Smooth muscle cell (in vitro differentiated cells): ENCODE results near the gene NUBP2. TPM values are rescaled to one million over a fixed set of nuclear protein-coding genes. Genes with fewer than 3 reads are reported as not detected.

Source experiments
- DNase-seq: peaks from one replicate; lab custom pipeline; 2025; ENCODE audit not compliant: unreplicated experiment; lab: John Stamatoyannopoulos, UW
- H2AFZ ChIP-seq: fragments of 200-600 bp; sonication (generic); 2 replicates; pipeline ENCODE4 v1.6.0; 2016; ENCODE audit warnings: antibody characterized with exemption, low read depth, mild to moderate bottlenecking
- H3F3A ChIP-seq: fragments of 200-600 bp; sonication (generic); 2 replicates; pipeline ENCODE4 v1.6.0; 2017; ENCODE audit warnings: antibody characterized with exemption, low read depth
- H3K27ac ChIP-seq: fragments of 200-600 bp; sonication (generic); 2 replicates; pipeline ENCODE4 v1.5.1; 2016; ENCODE audit warnings: low read depth, mild to moderate bottlenecking
- H3K27me3 ChIP-seq: fragments of 200-600 bp; sonication (generic); 2 replicates; pipeline ENCODE4 v1.6.1; 2016; ENCODE audit warnings: low read depth, mild to moderate bottlenecking
- H3K36me3 ChIP-seq: fragments of 200-600 bp; sonication (generic); 2 replicates; pipeline ENCODE4 v1.5.1; 2016; ENCODE audit warnings: low read depth
- H3K4me1 ChIP-seq: fragments of 200-600 bp; sonication (generic); 2 replicates; pipeline ENCODE4 v1.5.1; 2016; ENCODE audit warnings: low read depth
- H3K4me2 ChIP-seq: fragments of 200-600 bp; sonication (generic); 2 replicates; pipeline ENCODE4 v1.6.0; 2016; ENCODE audit warnings: mild to moderate bottlenecking
- H3K4me3 ChIP-seq: fragments of 200-600 bp; sonication (generic); 2 replicates; pipeline ENCODE4 v1.5.1; 2016; ENCODE audit warnings: mild to moderate bottlenecking
- H3K79me2 ChIP-seq: fragments of 200-600 bp; sonication (generic); 2 replicates; pipeline ENCODE4 v1.6.0; 2016; ENCODE audit warnings: low read depth, mild to moderate bottlenecking
- H3K9ac ChIP-seq: fragments of 200-600 bp; sonication (generic); 2 replicates; pipeline ENCODE4 v1.6.0; 2016; ENCODE audit warnings: low read depth
- H3K9me3 ChIP-seq: fragments of 200-600 bp; sonication (generic); replicated peaks from 2 replicates; pipeline ENCODE4 v1.5.1; 2016; ENCODE audit warnings: low read depth
- H4K20me1 ChIP-seq: fragments of 200-600 bp; sonication (generic); 2 replicates; pipeline ENCODE4 v1.6.0; 2016; ENCODE audit warnings: low read depth
- WGBS: methylation state at CpG from one replicate; pipeline ENCODE4 v1.1.7; 2016; ENCODE audit warnings: low lambda C conversion rate; 5-methylcytosine and 5-hydroxymethylcytosine counted together
- polyA plus RNA-seq: library from polyadenylated mRNA; unstranded; fragments of >200 nt; fragmentation: Nextera tagmentation; extraction: Ambion mirVana; gene quantifications from 2 replicates; pipeline ENCODE4 v1.2.1, GENCODE V29; 2016
- total RNA-seq: library from RNA; depleted of rRNA; stranded (reverse); fragments of >200 nt; gene quantifications from 2 replicates; pipeline ENCODE4 v1.2.3, GENCODE V29; 2014
- TF ChIP-seq, protein P1 (sequence below): fragments of 200-600 bp; sonication (generic); IDR thresholded peaks from 2 replicates; pipeline ENCODE4 v1.5.1; 2017; ENCODE audit warnings: borderline replicate concordance, mild to moderate bottlenecking, antibody characterized with exemption; ENCODE audit not compliant: insufficient read depth, poor library complexity, severe bottlenecking

The NUBP2 gene
- total and polyA plus RNA-seq, 2 experiments from 2014 or later, result 48.0 to 80.8 TPM

DNA sequence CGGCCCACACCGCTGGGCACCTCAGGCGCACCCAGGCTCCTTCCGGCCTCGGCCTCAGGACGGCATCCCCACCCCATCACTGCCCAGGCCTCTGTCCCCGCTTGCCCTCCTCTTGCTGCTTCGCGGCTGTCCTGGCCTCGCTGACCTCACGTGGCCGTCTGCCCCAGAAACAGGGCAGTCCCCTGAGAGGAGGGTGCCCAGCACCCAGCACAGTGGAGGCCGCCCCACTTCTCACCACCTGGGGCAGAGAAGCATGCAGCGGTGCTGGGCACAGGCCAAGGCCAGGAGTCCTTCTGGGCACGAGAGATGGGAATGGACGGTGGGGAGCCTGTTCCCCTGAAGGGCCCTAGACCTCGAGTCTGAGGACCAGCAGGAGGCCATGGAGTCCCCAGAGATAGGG is 35.0 kb downstream of the NUBP2 start:
- Histone ChIP-seq H3K4me2 (no peak overlapping the region), H3K9ac (no peak overlapping the region), H4K20me1 (no peaks in the 10 kb centered on the region), H3K79me2 (no peaks in the 10 kb centered on the region), H3K4me3 (no peak overlapping the region), H3K36me3 (no peaks in the 10 kb centered on the region), H3K4me1 (peaks cover 2% of the 10 kb centered on the region), H3K27ac (no peak overlapping the region), H3F3A (peaks cover 8% of the 10 kb centered on the region), H2AFZ (no peak overlapping the region), H3K9me3 (no peaks in the 10 kb centered on the region), H3K27me3 (no peaks in the 10 kb centered on the region)
- TF ChIP-seq, protein P1, sequence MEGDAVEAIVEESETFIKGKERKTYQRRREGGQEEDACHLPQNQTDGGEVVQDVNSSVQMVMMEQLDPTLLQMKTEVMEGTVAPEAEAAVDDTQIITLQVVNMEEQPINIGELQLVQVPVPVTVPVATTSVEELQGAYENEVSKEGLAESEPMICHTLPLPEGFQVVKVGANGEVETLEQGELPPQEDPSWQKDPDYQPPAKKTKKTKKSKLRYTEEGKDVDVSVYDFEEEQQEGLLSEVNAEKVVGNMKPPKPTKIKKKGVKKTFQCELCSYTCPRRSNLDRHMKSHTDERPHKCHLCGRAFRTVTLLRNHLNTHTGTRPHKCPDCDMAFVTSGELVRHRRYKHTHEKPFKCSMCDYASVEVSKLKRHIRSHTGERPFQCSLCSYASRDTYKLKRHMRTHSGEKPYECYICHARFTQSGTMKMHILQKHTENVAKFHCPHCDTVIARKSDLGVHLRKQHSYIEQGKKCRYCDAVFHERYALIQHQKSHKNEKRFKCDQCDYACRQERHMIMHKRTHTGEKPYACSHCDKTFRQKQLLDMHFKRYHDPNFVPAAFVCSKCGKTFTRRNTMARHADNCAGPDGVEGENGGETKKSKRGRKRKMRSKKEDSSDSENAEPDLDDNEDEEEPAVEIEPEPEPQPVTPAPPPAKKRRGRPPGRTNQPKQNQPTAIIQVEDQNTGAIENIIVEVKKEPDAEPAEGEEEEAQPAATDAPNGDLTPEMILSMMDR, result no peak
- no peak for DNase-seq
- WGBS, result 97% methylated on average over 17 of the region's 17 CpGs

- no peak overlapping the region for H3K4me2 ChIP-seq
- H3K9ac ChIP-seq, result no peak overlapping the region
- H2AFZ ChIP-seq, result no peak overlapping the region
- 97% methylated on average over 27 of the region's 27 CpGs for WGBS
- no peaks in the 10 kb centered on the region for H3K79me2 ChIP-seq
- no peaks in the 10 kb centered on the region for H3K4me1 ChIP-seq
- DNase-seq, result no peak
- H3K27me3 ChIP-seq, result no peaks in the 10 kb centered on the region
- no peak overlapping the region for H3K27ac ChIP-seq
- peaks cover 7% of the 10 kb centered on the region for H3F3A ChIP-seq
- TF ChIP-seq, protein P1, result no peak
- H3K36me3 ChIP-seq, result no peaks in the 10 kb centered on the region
- no peaks in the 10 kb centered on the region for H3K9me3 ChIP-seq
- H3K4me3 ChIP-seq, result no peak overlapping the region
- H4K20me1 ChIP-seq, result no peaks in the 10 kb centered on the region
These were observed 35.6 kb downstream of the NUBP2 start for GRCh38 chr16:1818204-1818872.

DNA sequence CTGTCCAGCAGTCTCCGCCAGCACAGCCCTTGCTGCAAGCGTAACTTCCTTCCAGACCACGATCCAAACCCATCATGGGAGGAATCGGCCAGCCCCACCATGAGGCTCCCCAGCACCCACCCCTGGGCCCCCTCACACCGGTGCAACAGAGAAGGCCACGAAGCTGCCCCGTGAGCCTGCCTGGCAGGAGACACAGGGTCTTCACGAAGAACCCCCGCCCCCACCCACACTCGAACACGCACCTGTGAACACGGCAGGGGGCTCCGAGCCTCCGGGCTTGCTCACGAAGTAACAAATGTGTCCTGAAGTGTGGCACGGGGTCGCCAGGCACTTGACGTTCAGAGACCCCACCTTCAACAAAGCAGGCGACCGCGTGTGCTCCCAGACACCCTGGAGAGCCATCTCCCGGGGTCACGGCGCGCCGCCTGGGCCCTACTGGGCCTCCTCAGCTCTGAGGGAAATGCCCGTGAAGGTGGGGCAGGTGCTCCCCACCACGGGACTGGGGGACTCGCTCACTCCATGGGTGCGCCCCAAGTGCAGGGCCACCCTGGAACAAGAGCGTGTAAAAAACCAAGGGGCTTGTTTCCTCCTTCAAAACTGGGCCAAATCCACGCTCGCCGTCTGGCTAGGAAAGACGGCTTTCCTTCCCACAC is 36.2 kb downstream of the NUBP2 start:
- H3K9ac ChIP-seq, result no peak overlapping the region
- no peaks in the 10 kb centered on the region for H3K27me3 ChIP-seq
- no peaks in the 10 kb centered on the region for H4K20me1 ChIP-seq
- no peaks in the 10 kb centered on the region for H3K4me1 ChIP-seq
- H3K9me3 ChIP-seq, result no peaks in the 10 kb centered on the region
- H3K79me2 ChIP-seq, result no peaks in the 10 kb centered on the region
- H3K27ac ChIP-seq, result no peak overlapping the region
- no peak overlapping the region for H3K4me3 ChIP-seq
- H3K36me3 ChIP-seq, result no peaks in the 10 kb centered on the region
- WGBS, result 97% methylated on average over 35 of the region's 35 CpGs
- H3K4me2 ChIP-seq, result no peak overlapping the region
- no peak overlapping the region for H2AFZ ChIP-seq
- H3F3A ChIP-seq, result no peaks in the 10 kb centered on the region
- DNase-seq, result no peak
- TF ChIP-seq, protein P1, result no peak

GRCh38 chr16:1819611-1820010 is 36.9 kb downstream of the NUBP2 start:
- WGBS, result 94% methylated on average over 15 of the region's 15 CpGs
- H4K20me1 ChIP-seq, result no peaks in the 10 kb centered on the region
- DNase-seq, result no peak
- H3K9ac ChIP-seq, result no peak overlapping the region
- peaks cover 3% of the 10 kb centered on the region for H3K79me2 ChIP-seq
- H3K27ac ChIP-seq, result no peak overlapping the region
- H3K4me3 ChIP-seq, result no peak overlapping the region
- no peaks in the 10 kb centered on the region for H3F3A ChIP-seq
- H3K27me3 ChIP-seq, result no peaks in the 10 kb centered on the region
- H3K9me3 ChIP-seq, result no peaks in the 10 kb centered on the region
- H3K36me3 ChIP-seq, result no peaks in the 10 kb centered on the region
- H3K4me1 ChIP-seq, result no peaks in the 10 kb centered on the region
- TF ChIP-seq, protein P1, result no peak
- no peak overlapping the region for H2AFZ ChIP-seq
- H3K4me2 ChIP-seq, result no peak overlapping the region
